Endothelial cell (in vitro differentiated cells): ENCODE data around the gene ZNF646. TPM values are rescaled to one million over a fixed set of nuclear protein-coding genes. Genes with fewer than 3 reads are reported as not detected.

Experiments used
- DNase-seq: peaks from one replicate; pipeline ENCODE4 v3.0.0; 2021; ENCODE audit warnings: low spot score
- H3K27ac Mint-ChIP-seq: one replicate; pipeline ENCODE4 v1.8.0; 2021; ENCODE audit warnings: mixed read lengths, inconsistent platforms; ENCODE audit not compliant: unreplicated experiment
- H3K27me3 Mint-ChIP-seq: one replicate; pipeline ENCODE4 v1.8.0; 2021; ENCODE audit warnings: mild to moderate bottlenecking, moderate library complexity, mixed read lengths, inconsistent platforms; ENCODE audit not compliant: unreplicated experiment
- H3K36me3 Mint-ChIP-seq: one replicate; pipeline ENCODE4 v1.8.0; 2021; ENCODE audit warnings: mild to moderate bottlenecking, low read depth, mixed read lengths, inconsistent platforms; ENCODE audit not compliant: unreplicated experiment
- H3K4me1 Mint-ChIP-seq: one replicate; pipeline ENCODE4 v1.8.0; 2021; ENCODE audit warnings: mild to moderate bottlenecking, mixed read lengths, inconsistent platforms; ENCODE audit not compliant: unreplicated experiment
- H3K4me3 Mint-ChIP-seq: one replicate; pipeline ENCODE4 v1.8.0; 2021; ENCODE audit warnings: mild to moderate bottlenecking, mixed read lengths, inconsistent platforms; ENCODE audit not compliant: unreplicated experiment
- H3K9me3 Mint-ChIP-seq: one replicate; pipeline ENCODE4 v1.8.0; 2021; ENCODE audit warnings: mixed read lengths, inconsistent platforms; ENCODE audit not compliant: unreplicated experiment
- CTCF ChIP-seq: fragments of 200-600 bp; sonication (generic); IDR thresholded peaks from one replicate; pipeline ENCODE4 v1.5.0; 2021; ENCODE audit warnings: antibody characterized with exemption; ENCODE audit not compliant: unreplicated experiment
- total RNA-seq: library from RNA; stranded (reverse); fragmentation: NEBNext Ultra II Directional; extraction: Animal tissue kit (Norgen Biotek cat#: 25700); gene quantifications from one replicate; pipeline ENCODE4 v1.2.1, GENCODE V29; 2021; ENCODE audit not compliant: unreplicated experiment

The ZNF646 gene
- total RNA-seq, 1 donor from 2014 or later: 25.5 TPM

GRCh38 chr16:31042866-31043265 is 31.4 kb upstream of the ZNF646 start:
- Mint-ChIP-seq H3K27me3 (peaks cover 8% of the 10 kb centered on the region), H3K27ac (no peak overlapping the region), H3K36me3 (peaks cover 22% of the 10 kb centered on the region), H3K4me3 (no peak overlapping the region), H3K9me3 (no peaks in the 10 kb centered on the region), H3K4me1 (no peaks in the 10 kb centered on the region)
- no peak for DNase-seq
- no peak for TF ChIP-seq CTCF

GRCh38 chr16:31043352-31043751 is 30.9 kb upstream of the ZNF646 start:
- TF ChIP-seq CTCF: no peak
- H3K36me3 Mint-ChIP-seq: peaks cover 21% of the 10 kb centered on the region
- H3K9me3 Mint-ChIP-seq: no peaks in the 10 kb centered on the region
- H3K27ac Mint-ChIP-seq: no peak overlapping the region
- no peak for DNase-seq
- no peak overlapping the region for H3K4me3 Mint-ChIP-seq
- no peaks in the 10 kb centered on the region for H3K4me1 Mint-ChIP-seq
- peaks cover 8% of the 10 kb centered on the region for H3K27me3 Mint-ChIP-seq

- no peaks in the 10 kb centered on the region for H3K4me1 Mint-ChIP-seq
- H3K36me3 Mint-ChIP-seq: peaks cover 15% of the 10 kb centered on the region
- no peak overlapping the region for H3K4me3 Mint-ChIP-seq
- no peak overlapping the region for H3K27ac Mint-ChIP-seq
- no peaks in the 10 kb centered on the region for H3K9me3 Mint-ChIP-seq
- H3K27me3 Mint-ChIP-seq: peaks cover 7% of the 10 kb centered on the region
- no peak for DNase-seq
- no peak for TF ChIP-seq CTCF
Measured at GRCh38 chr16:31043898-31044481, 30.2 kb upstream of the ZNF646 start.

GRCh38 chr16:31050280-31051030 is 23.8 kb upstream of the ZNF646 start:
- H3K36me3 Mint-ChIP-seq: peaks cover 5% of the 10 kb centered on the region
- DNase-seq: no peak

More at GRCh38 chr16:31050280-31051030, 23.8 kb upstream of the ZNF646 start:
- peaks cover 3% of the 10 kb centered on the region for H3K4me1 Mint-ChIP-seq
- no peaks in the 10 kb centered on the region for H3K9me3 Mint-ChIP-seq
- no peak for TF ChIP-seq CTCF
- no peaks in the 10 kb centered on the region for H3K27me3 Mint-ChIP-seq
- no peak overlapping the region for H3K4me3 Mint-ChIP-seq
- H3K27ac Mint-ChIP-seq: no peak overlapping the region
